HT-29 (cell line): ENCODE results near the gene RNLS. TPM values are rescaled to one million over a fixed set of nuclear protein-coding genes. Genes with fewer than 3 reads are reported as not detected.

ENCODE experiments used
- DNase-seq: peaks from one replicate; pipeline ENCODE4 v3.0.0-alpha.2; 2015; ENCODE audit warnings: low spot score
- total RNA-seq: library from RNA; depleted of rRNA; stranded (reverse); fragments of >200 nt; shearing (Covaris generic); gene quantifications from 2 replicates; pipeline ENCODE4 v1.2.3, GENCODE V29; 2014

The RNLS gene
- total RNA-seq, 1 experiment from 2014 or later = 25.1 TPM

DNA sequence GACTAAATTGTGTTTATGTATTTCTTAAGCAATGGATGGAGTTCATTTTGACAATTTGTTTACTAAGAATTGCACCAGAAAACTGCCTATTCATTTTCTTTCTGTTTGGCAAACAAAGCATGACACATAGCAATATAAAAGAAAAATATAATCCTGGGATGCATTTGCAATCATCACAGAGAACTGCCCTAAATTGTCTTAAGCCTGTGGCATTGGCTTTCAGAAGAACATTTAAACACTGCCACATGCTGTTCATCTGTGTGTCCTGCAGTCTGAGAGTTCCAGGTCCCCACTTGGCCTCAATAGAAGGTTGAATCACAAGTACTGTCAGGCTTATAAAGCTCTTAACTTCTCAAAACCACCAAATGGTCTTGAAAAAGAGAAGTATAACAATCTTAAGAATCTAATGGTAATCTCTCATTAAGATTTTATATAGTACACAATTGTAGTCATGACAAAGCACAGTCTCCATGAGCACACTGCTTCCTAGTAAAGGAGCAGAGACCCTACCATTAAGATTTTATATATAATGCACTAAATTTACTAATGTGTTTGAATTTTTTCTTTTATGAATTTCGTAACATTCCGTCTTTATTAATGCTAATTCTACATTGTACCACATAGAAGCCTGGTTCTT lies 29.9 kb downstream of the RNLS start:
- DNase-seq = peak; percentile 80

GRCh38 chr10:88551246-88551645 lies 31.9 kb downstream of the RNLS start:
- no peak for DNase-seq

DNA sequence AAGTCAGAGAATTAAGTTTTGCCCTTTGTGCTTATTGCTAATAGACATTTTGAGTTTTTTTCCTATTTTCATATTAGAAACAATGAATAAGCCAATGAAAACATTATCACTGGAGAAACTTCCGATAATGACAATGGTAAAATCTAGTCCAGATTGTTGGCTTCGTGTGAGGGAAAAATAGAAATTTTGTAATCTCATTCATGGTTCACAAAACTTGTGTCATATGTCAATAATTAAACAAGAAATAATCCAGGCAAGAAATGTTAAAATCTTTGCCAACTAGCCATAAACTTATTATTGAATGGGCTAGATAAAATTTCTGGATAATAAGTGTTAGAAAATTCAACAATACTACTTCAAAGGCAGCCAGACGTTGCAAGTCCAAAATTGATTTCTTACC lies 36.6 kb downstream of the RNLS start:
- DNase-seq = no peak

GRCh38 chr10:88545359-88545758 lies 37.8 kb downstream of the RNLS start:
- no peak for DNase-seq

DNA sequence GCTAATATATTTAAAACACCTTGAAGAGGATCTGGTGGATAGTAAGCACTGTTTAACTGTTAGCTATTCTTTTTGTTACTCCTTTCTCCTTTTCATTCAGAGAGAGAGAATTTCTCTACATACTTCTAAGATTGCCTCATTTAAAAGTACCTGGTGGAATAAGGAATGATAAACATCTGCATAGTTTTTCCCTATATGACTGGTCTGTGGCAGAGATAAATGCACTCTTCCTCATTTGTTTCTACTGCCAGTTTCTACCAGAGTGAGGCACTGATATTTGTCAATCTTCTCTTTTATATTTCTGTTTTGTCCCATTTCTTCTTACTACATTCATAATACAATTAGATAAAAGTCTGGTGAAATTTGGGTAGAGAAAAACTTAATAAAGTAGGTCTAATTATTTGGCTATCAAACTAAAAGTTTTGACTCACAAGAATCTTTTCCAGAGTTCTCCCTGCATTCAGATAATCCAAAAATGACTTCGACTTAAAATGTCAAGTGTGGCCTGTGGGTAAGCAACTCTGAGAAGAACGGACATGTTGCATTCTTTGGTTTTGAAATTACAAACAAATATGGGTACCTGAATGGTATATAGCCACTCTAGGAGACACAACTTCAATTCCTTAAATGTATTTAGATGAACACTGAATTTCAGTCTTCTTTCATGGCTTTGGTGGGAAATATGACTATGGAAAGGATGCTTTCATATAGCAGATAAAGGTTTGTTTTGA lies 38.8 kb downstream of the RNLS start:
- no peak for DNase-seq

- DNase-seq = no peak
Observed at GRCh38 chr10:88542522-88542921, 40.6 kb downstream of the RNLS start.

GRCh38 chr10:88541116-88541626 lies 41.9 kb downstream of the RNLS start:
- no peak for DNase-seq

DNA sequence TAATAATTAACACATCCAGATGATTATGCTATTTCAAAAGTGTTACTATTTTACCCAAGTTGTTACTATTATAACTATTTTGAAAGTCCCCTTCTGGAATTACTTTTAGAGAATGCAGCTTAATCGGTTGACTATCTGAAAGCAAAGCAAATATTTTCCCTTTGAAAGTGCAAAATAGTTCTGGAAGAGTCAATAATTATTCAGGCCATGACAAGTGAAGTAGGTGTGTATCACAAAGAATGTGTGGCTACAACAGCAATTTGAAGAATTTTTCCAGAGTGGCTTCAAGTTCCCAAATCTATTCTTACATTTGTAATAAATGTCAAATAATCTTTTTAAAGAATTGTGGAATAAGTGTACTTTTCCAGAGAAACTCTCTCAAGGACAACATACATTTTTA lies 42.8 kb downstream of the RNLS start:
- DNase-seq = no peak

DNA sequence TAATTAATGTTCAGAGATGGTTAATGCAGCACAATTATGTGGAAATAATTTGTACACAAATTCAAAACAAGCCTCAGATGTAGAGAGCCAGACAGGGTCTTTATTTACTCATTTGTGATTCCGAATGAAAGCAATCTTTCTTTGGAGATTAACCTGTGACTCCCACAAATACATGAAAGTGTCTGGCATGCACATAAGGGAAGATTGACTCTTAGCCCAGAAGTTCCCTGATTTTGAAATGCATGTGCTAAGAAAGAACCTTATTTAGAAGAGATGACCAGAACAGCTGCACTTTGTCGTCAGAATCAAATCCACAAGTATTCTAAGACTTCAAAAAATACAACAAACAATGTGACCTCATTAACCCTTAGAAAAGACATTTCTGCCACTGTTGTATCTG lies 45.1 kb downstream of the RNLS start:
- DNase-seq = no peak

DNA sequence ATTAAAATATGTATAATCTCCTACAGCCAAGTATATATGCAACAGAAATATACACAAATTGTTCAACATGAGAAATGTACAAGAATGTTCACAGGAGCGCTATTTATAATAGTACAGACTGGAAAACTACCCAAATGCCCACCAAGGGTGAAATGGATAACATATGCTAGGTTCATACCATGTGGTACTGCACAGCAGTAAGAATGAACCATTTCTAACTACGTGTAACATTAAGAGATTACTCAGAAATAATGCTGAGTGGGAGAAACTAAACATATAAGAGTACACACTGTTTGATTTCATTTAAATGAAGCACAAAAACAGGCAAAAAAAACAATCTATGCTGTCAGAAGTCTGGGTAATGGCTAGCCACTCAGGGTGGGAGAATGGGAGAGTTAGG lies 45.8 kb downstream of the RNLS start:
- no peak for DNase-seq

GRCh38 chr10:88536437-88536836 lies 46.7 kb downstream of the RNLS start:
- no peak for DNase-seq

GRCh38 chr10:88534072-88534665 lies 48.9 kb downstream of the RNLS start:
- DNase-seq = no peak

DNA sequence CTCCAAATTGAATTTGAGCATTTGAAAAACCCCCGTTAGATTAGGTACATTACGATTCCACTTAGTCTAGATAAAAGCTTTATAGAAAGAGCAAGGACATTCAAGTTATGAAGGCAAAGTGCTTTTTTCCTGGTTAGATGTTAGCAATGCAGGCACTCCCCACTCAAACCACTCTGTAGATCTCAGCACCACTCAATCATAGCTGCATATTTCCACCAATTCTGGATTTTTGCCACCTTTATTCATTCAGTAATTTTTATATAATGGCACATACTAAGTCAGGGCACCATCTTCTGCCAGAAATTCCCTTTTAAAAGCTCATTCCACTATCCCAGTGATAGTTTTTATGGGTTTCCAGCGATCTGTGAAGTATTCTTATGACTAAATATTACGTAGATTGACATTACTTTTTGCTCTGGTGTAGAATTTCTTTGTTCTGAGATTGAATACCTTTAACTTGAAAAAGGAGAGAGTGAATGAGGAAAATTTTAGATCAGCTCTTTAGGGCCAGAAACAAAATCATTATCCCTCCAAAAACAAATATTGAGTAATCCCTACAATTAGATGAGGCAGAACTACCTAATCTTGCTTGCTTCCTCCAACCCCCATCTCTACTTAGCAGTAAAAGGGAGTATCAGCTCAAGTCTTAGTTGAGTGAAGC lies 51.6 kb downstream of the RNLS start:
- DNase-seq = no peak

- DNase-seq = no peak
Observed at GRCh38 chr10:88530629-88531391, 52.3 kb downstream of the RNLS start.

GRCh38 chr10:88530093-88530492 lies 53.0 kb downstream of the RNLS start:
- DNase-seq = no peak

GRCh38 chr10:88528806-88529570 lies 54.1 kb downstream of the RNLS start:
- no peak for DNase-seq

DNA sequence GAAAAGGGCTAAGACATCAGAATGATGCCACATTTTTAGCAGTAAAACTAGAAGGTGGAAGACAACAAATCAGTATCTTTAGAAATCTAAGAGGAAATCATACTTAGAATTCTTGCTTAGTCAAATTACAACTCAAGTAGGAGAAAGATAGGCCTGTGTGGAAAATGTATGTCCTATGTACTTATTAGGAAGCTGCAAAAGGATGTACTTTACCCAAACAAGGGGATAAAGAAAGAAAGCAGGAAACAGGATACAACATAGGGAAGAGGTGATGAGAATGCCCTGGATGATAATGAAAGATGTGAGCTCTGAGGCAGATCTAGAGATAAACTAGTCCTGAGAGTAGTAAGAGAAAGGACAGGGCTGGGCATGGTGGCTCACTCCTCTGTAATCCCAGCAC lies 54.9 kb downstream of the RNLS start:
- no peak for DNase-seq

- DNase-seq = no peak
Observed at GRCh38 chr10:88527245-88527644, 55.9 kb downstream of the RNLS start.

- no peak for DNase-seq
Observed at GRCh38 chr10:88526501-88527105, 56.5 kb downstream of the RNLS start.

- peak; percentile 91 for DNase-seq
Observed at GRCh38 chr10:88525371-88526069, 57.6 kb downstream of the RNLS start.
